HepG2 (cell line): ENCODE measurements around the gene SNPH. TPM values are rescaled to one million over a fixed set of nuclear protein-coding genes. Genes with fewer than 3 reads are reported as not detected.

Experiments used
- ATF7 ChIP-seq, 2 experiments: fragments of 450-650 bp in 1 of 2; sonication (generic) in 1 of 2; formaldehyde crosslinking in 1 of 2; IDR thresholded peaks; 2 replicates each; pipeline versions ENCODE4 v1.4.0 to v1.6.1; 2016 to 2020; ENCODE audit warnings: antibody characterized with exemption in 1 of 2, mild to moderate bottlenecking in 1 of 2, missing genetic modification reagents in 1 of 2
- ELF3 ChIP-seq: IDR thresholded peaks from 2 replicates; pipeline ENCODE4 v1.6.1; 2016; ENCODE audit warnings: missing genetic modification reagents, missing compliant biosample characterization
- HIVEP1 ChIP-seq: sonication (generic); formaldehyde crosslinking; IDR thresholded peaks from 2 replicates; pipeline ENCODE4 v1.4.0; 2020; ENCODE audit warnings: mild to moderate bottlenecking, missing genetic modification reagents
- HNRNPK ChIP-seq: fragments of 200-400 bp; formaldehyde crosslinking; IDR thresholded peaks from 2 replicates; pipeline ENCODE4 v1.6.1; 2018; ENCODE audit warnings: low read length, low read depth, moderate library complexity, mild to moderate bottlenecking; ENCODE audit not compliant: poor library complexity, severe bottlenecking
- HOXA3 ChIP-seq: sonication (generic); formaldehyde crosslinking; IDR thresholded peaks from 2 replicates; pipeline ENCODE4 v1.5.0; 2020; ENCODE audit warnings: missing genetic modification reagents
- MED1 ChIP-seq: sonication (generic); formaldehyde crosslinking; IDR thresholded peaks from 2 replicates; pipeline ENCODE4 v1.4.0; 2020; ENCODE audit warnings: missing genetic modification reagents
- MED8 ChIP-seq: sonication (generic); formaldehyde crosslinking; IDR thresholded peaks from 2 replicates; pipeline ENCODE4 v1.8.1; 2023; ENCODE audit warnings: mild to moderate bottlenecking, missing genetic modification reagents; ENCODE audit not compliant: insufficient replicate concordance
- NFE2L1 ChIP-seq: sonication (generic); formaldehyde crosslinking; IDR thresholded peaks from 2 replicates; pipeline ENCODE4 v1.4.0; 2020; ENCODE audit warnings: missing genetic modification reagents, mild to moderate bottlenecking, borderline replicate concordance
- PLSCR1 ChIP-seq: sonication (generic); formaldehyde crosslinking; IDR thresholded peaks from 2 replicates; pipeline ENCODE4 v1.5.0; 2020; ENCODE audit warnings: missing genetic modification reagents, mild to moderate bottlenecking, borderline replicate concordance
- RBAK ChIP-seq: sonication (generic); formaldehyde crosslinking; IDR thresholded peaks from 2 replicates; pipeline ENCODE4 v1.5.1; 2020; ENCODE audit warnings: mild to moderate bottlenecking, missing genetic modification reagents
- REL ChIP-seq: sonication (generic); formaldehyde crosslinking; conservative IDR thresholded peaks from 2 replicates; pipeline ENCODE4 v1.8.0; 2022; ENCODE audit warnings: mild to moderate bottlenecking, missing genetic modification reagents, moderate library complexity
- RFXAP ChIP-seq: sonication (generic); formaldehyde crosslinking; IDR thresholded peaks from 2 replicates; pipeline ENCODE4 v1.4.0; 2020; ENCODE audit warnings: missing genetic modification reagents, borderline replicate concordance
- RNF2 ChIP-seq: fragments of 450-650 bp; conservative IDR thresholded peaks from 2 replicates; pipeline ENCODE4 v1.6.1; 2016; ENCODE audit warnings: low read depth
- SAP130 ChIP-seq: IDR thresholded peaks from 2 replicates; pipeline ENCODE4 v1.6.1; 2016; ENCODE audit warnings: low read depth
- SMAD3 ChIP-seq: sonication (generic); formaldehyde crosslinking; IDR thresholded peaks from 2 replicates; pipeline ENCODE4 v1.4.0; 2020; ENCODE audit warnings: missing genetic modification reagents
- TEAD3 ChIP-seq: optimal IDR thresholded peaks from 2 replicates; pipeline ENCODE3; 2016; ENCODE audit warnings: borderline replicate concordance
- XRCC5 ChIP-seq: fragments of 200-400 bp; formaldehyde crosslinking; optimal IDR thresholded peaks from 2 replicates; pipeline ENCODE3; 2017; ENCODE audit warnings: mild to moderate bottlenecking, low read length
- ZBTB26 ChIP-seq: IDR thresholded peaks from 2 replicates; pipeline ENCODE4 v1.6.1; 2016; ENCODE audit warnings: missing compliant biosample characterization, missing genetic modification reagents, borderline replicate concordance
- ZNF160 ChIP-seq: sonication (generic); formaldehyde crosslinking; IDR thresholded peaks from 2 replicates; pipeline ENCODE4 v1.8.0; 2022; ENCODE audit warnings: mild to moderate bottlenecking, inconsistent platforms, missing genetic modification reagents
- ZNF235 ChIP-seq: sonication (generic); formaldehyde crosslinking; IDR thresholded peaks from 2 replicates; pipeline ENCODE4 v1.8.1; 2023; ENCODE audit warnings: mild to moderate bottlenecking, missing genetic modification reagents, borderline replicate concordance
- ZNF30 ChIP-seq: sonication (generic); formaldehyde crosslinking; IDR thresholded peaks from 2 replicates; pipeline ENCODE4 v1.5.0; 2020; ENCODE audit warnings: mild to moderate bottlenecking, missing genetic modification reagents
- ZNF317 ChIP-seq: sonication (generic); formaldehyde crosslinking; IDR thresholded peaks from 2 replicates; pipeline ENCODE4 v1.5.0; 2020; ENCODE audit warnings: mild to moderate bottlenecking, missing genetic modification reagents
- ZNF446 ChIP-seq: sonication (generic); formaldehyde crosslinking; IDR thresholded peaks from 2 replicates; pipeline ENCODE4 v1.5.0; 2020; ENCODE audit warnings: mild to moderate bottlenecking, missing genetic modification reagents
- ZNF484 ChIP-seq: sonication (generic); formaldehyde crosslinking; IDR thresholded peaks from 2 replicates; pipeline ENCODE4 v1.5.1; 2020; ENCODE audit warnings: mild to moderate bottlenecking, low read depth, missing genetic modification reagents, borderline replicate concordance
- ZNF841 ChIP-seq: sonication (generic); formaldehyde crosslinking; IDR thresholded peaks from 2 replicates; pipeline ENCODE4 v1.8.1; 2023; ENCODE audit warnings: missing genetic modification reagents, borderline replicate concordance
- polyA plus RNA-seq, 8 experiments: library from polyadenylated mRNA; depleted of rRNA in 3 of 8; stranded (reverse) in 7 of 8; unstranded in 1 of 8; fragments of >200 nt; fragmentation: Illumina TruSeq in 4 of 8; extraction: Trizol in 4 of 8; gene quantifications; 2 replicates each; pipeline versions ENCODE4 v1.2.1 to v1.2.3, GENCODE V29; 2011 to 2016; ENCODE audit warnings: low read depth in 4 of 8, missing spikeins in 1 of 8, mixed read lengths in 1 of 8; ENCODE audit not compliant: insufficient read depth in 1 of 8
- total RNA-seq, 5 experiments: library from RNA; depleted of rRNA; stranded (reverse); fragments of >200 nt; fragmentation: Illumina TruSeq; extraction: Trizol; gene quantifications; 2 replicates each; pipeline ENCODE4 v1.2.3, GENCODE V29; 2016; ENCODE audit warnings: low read depth in 1 of 5
- TF ChIP-seq, protein P1 (sequence below): IDR thresholded peaks from 2 replicates; pipeline ENCODE4 v1.6.1; 2012; ENCODE audit warnings: inconsistent platforms
- TF ChIP-seq, protein P2 (sequence below): sonication (generic); formaldehyde crosslinking; IDR thresholded peaks from 2 replicates; pipeline ENCODE4 v1.8.0; 2023; ENCODE audit warnings: mild to moderate bottlenecking, missing genetic modification reagents

The SNPH gene
- total and polyA plus RNA-seq, 2 of the 13 experiments (the other 11 are each of a cell fraction or from before 2014, with no cell fraction given), result 0.09 TPM; not detected in 1

DNA sequence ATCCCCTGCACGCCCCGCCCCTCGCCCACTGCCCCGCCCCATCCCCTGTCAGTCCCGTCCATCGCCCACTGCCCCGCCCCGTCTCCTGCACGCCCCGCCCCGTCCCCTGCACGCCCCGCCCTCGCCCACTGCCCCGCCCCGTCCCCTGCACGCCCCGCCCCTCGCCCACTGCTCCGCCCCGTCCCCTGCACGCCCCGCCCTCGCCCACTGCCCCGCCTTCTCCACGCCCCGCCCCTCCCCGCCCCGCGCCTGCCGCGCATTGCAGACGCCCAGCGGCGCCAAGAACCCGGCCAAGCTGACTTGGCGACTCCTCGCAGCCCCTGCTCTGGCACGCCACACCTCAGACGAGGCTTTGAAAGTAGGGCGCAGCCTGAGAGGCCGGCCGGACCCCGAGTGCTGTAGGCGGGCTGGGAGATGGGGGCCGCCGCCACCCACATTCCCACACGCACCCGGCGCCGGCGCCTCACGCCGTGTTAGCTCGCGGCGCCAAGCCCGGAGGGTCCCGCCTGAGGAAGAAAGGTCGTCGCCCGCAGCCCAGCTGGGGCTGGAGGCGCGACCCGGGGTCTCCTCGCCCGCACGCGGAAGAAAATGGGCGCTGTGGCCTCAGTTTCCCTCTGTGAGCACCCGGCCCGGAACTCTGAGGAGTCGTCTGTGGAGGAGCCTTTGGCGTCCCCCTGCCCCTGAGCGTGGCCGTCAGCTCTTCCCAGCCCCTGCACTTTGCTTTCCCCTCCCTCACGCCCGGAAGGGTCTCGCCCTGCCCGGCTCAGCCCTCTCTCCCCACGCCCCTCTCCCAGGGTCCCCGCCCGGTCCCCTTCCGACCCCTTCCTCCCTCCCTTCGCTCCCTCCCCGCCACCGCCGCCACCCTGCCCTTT, 40.1 kb upstream of the SNPH start, which contains the start of gene RAD21L1 (continued):
- TF ChIP-seq ATF7 (IDR thresholded peaks at IDR 0.05) (no peak), ATF7 (CRISPR knock-in tag; IDR thresholded peaks at IDR 0.05) (peak; percentile 54), MED8 (CRISPR knock-in tag) (peak; percentile 54), ZNF30 (CRISPR knock-in tag) (no peak), PLSCR1 (CRISPR knock-in tag) (no peak), XRCC5 (peak; percentile 52), HNRNPK (peak; percentile 65), NFE2L1 (CRISPR knock-in tag) (peak; percentile 45; the same call in 1 of the 2 replicates), ZNF841 (CRISPR knock-in tag) (no peak), ZNF235 (CRISPR knock-in tag) (peak; percentile 49; the same call in 1 of the 2 replicates), RBAK (CRISPR knock-in tag) (no peak), ELF3 (no peak), ZNF446 (CRISPR knock-in tag) (no peak), RNF2 (peak; percentile 53; the same call in 1 of the 2 replicates), REL (CRISPR knock-in tag) (peak; percentile 80; the same call in 1 of the 2 replicates), HOXA3 (CRISPR knock-in tag) (no peak; the same call in 1 of the 2 replicates), SAP130 (CRISPR knock-in tag) (no peak), HIVEP1 (CRISPR knock-in tag) (0 out of 2 replicates have a peak, but pooled peaks have one; percentile 30), MED1 (CRISPR knock-in tag) (no peak; the same call in 1 of the 2 replicates), ZNF484 (0 out of 2 replicates have a peak, but pooled peaks have one; percentile 31), TEAD3 (peak; percentile 42), RFXAP (CRISPR knock-in tag) (no peak), SMAD3 (no peak), ZNF160 (CRISPR knock-in tag) (0 out of 2 replicates have a peak, but pooled peaks have one; percentile 55), ZNF317 (0 out of 2 replicates have a peak, but pooled peaks have one; percentile 28), ZBTB26 (no peak)
- TF ChIP-seq, protein P1, sequence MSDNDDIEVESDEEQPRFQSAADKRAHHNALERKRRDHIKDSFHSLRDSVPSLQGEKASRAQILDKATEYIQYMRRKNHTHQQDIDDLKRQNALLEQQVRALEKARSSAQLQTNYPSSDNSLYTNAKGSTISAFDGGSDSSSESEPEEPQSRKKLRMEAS, result peak; percentile 62; the same call in 1 of the 2 replicates
- TF ChIP-seq, protein P2, sequence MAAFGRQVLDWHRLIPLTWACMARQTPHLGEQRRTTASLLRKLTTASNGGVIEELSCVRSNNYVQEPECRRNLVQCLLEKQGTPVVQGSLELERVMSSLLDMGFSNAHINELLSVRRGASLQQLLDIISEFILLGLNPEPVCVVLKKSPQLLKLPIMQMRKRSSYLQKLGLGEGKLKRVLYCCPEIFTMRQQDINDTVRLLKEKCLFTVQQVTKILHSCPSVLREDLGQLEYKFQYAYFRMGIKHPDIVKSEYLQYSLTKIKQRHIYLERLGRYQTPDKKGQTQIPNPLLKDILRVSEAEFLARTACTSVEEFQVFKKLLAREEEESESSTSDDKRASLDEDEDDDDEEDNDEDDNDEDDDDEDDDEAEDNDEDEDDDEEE, result peak; percentile 5; the same call in 1 of the 2 replicates
